ENCODE results near the gene OCIAD2. TPM values are rescaled to one million over a fixed set of nuclear protein-coding genes. Genes with fewer than 3 reads are reported as not detected.
"Not testable (repeated sequence)": the region's sequence is repeated elsewhere in the genome, so short reads cannot be mapped to it uniquely, and the experiment has no call there.

The OCIAD2 gene
- total RNA-seq, 4 donors from 2014 or later, result 3.3 to 9.5 (median 7.9) TPM

- TF ChIP-seq EP300 (IDR thresholded peaks at IDR 0.05), result no peak
- TF ChIP-seq POLR2AphosphoS5 (IDR thresholded peaks at IDR 0.05), result no peak
- no peak for TF ChIP-seq POLR2A (IDR thresholded peaks at IDR 0.05; ENCODE audit: low read depth)
- no peak for TF ChIP-seq CTCF (IDR thresholded peaks at IDR 0.05)
- whole genome bisulfite sequencing, result 74% methylated on average over 3 of the region's 3 CpGs
Observed at GRCh38 chr4:48938831-48939230, 32.3 kb upstream of the OCIAD2 start.

GRCh38 chr4:48937033-48937432 is 30.5 kb upstream of the OCIAD2 start:
- 88% methylated on average over 2 of the region's 2 CpGs for WGBS
- Histone ChIP-seq H3K27ac (replicated peaks in 1 of 4) (no peak overlapping the region), H3K4me3 (no peak overlapping the region), H3K4me1 (no peaks in the 10 kb centered on the region), H3K36me3 (no peaks in the 10 kb centered on the region), H3K9me3 (peaks cover 0 to 8% (median 2%) of the 10 kb centered on the region in 4 donors), H3K27me3 (no peaks in the 10 kb centered on the region)
- intact Hi-C loops (cut with DNase I), result no loop called here
- peak; percentile 21 for DNase-seq (ENCODE audit: extremely low spot score)
- TF ChIP-seq POLR2AphosphoS5 (IDR thresholded peaks at IDR 0.05), result no peak
- TF ChIP-seq EP300 (IDR thresholded peaks at IDR 0.05), result no peak
- TF ChIP-seq CTCF (IDR thresholded peaks at IDR 0.05), result no peak
- no peak for TF ChIP-seq POLR2A (IDR thresholded peaks at IDR 0.05; ENCODE audit: low read depth)

More at GRCh38 chr4:48938831-48939230, 32.3 kb upstream of the OCIAD2 start:
- H3K9me3 ChIP-seq, result peaks cover 0 to 8% (median 2%) of the 10 kb centered on the region in 4 donors
- no peaks in the 10 kb centered on the region for H3K36me3 ChIP-seq
- no peak for DNase-seq (ENCODE audit: extremely low spot score)
- H3K4me3 ChIP-seq, result no peak overlapping the region
- intact Hi-C loops (cut with DNase I), result no loop called here
- no peaks in the 10 kb centered on the region for H3K4me1 ChIP-seq
- no peaks in the 10 kb centered on the region for H3K27me3 ChIP-seq
- H3K27ac ChIP-seq (replicated peaks in 1 of 4), result no peak overlapping the region

- no peak for DNase-seq (ENCODE audit: extremely low spot score)
- TF ChIP-seq POLR2AphosphoS5 (IDR thresholded peaks at IDR 0.05) (no peak), EP300 (IDR thresholded peaks at IDR 0.05) (no peak), POLR2A (IDR thresholded peaks at IDR 0.05; ENCODE audit: low read depth) (no peak), CTCF (IDR thresholded peaks at IDR 0.05) (no peak)
- Histone ChIP-seq H3K27ac (replicated peaks in 1 of 4) (no peak overlapping the region), H3K4me1 (no peaks in the 10 kb centered on the region), H3K4me3 (no peak overlapping the region), H3K9me3 (no peaks in the 10 kb centered on the region), H3K27me3 (no peaks in the 10 kb centered on the region), H3K36me3 (no peaks in the 10 kb centered on the region)
- intact Hi-C loops (cut with DNase I), result no loop called here
- 89% methylated on average over 1 of the region's 2 CpGs for WGBS
Observed at GRCh38 chr4:48931459-48931858, 24.9 kb upstream of the OCIAD2 start.

- intact Hi-C loops (cut with DNase I), result no loop called here
- DNase-seq (ENCODE audit: extremely low spot score), result no peak
- no peaks in the 10 kb centered on the region for H3K36me3 ChIP-seq
- WGBS, result 82% methylated on average over 4 of the region's 4 CpGs
- no peaks in the 10 kb centered on the region for H3K4me1 ChIP-seq
- no peaks in the 10 kb centered on the region for H3K27me3 ChIP-seq
- no peak overlapping the region for H3K4me3 ChIP-seq
- no peak for TF ChIP-seq EP300 (IDR thresholded peaks at IDR 0.05)
- H3K27ac ChIP-seq (replicated peaks in 1 of 4), result no peak overlapping the region
- H3K9me3 ChIP-seq, result no peaks in the 10 kb centered on the region
Observed at GRCh38 chr4:48930654-48931053, 24.1 kb upstream of the OCIAD2 start.

- TF ChIP-seq POLR2AphosphoS5 (IDR thresholded peaks at IDR 0.05), result no peak
- no peak for TF ChIP-seq POLR2A (IDR thresholded peaks at IDR 0.05; ENCODE audit: low read depth)
- no peak for TF ChIP-seq EP300 (IDR thresholded peaks at IDR 0.05)
- TF ChIP-seq CTCF (IDR thresholded peaks at IDR 0.05), result no peak
- Histone ChIP-seq H3K9me3 (no peaks in the 10 kb centered on the region), H3K4me1 (no peaks in the 10 kb centered on the region), H3K4me3 (no peak overlapping the region), H3K36me3 (no peaks in the 10 kb centered on the region), H3K27ac (replicated peaks in 1 of 4) (no peak overlapping the region), H3K27me3 (no peaks in the 10 kb centered on the region)
- intact Hi-C loops (cut with DNase I), result no loop called here
- 95% methylated on average over 4 of the region's 4 CpGs for WGBS
- no peak for DNase-seq (ENCODE audit: extremely low spot score)
Observed at GRCh38 chr4:48924416-48924815, 17.8 kb upstream of the OCIAD2 start.

GRCh38 chr4:48923065-48923464 is 16.5 kb upstream of the OCIAD2 start:
- WGBS, result 63% methylated on average over 2 of the region's 7 CpGs
- H3K27me3 ChIP-seq; DNase-seq (ENCODE audit: extremely low spot score); intact Hi-C loops (cut with DNase I); H3K9me3 ChIP-seq; H3K4me1 ChIP-seq; H3K27ac ChIP-seq (replicated peaks in 1 of 4); H3K4me3 ChIP-seq; H3K36me3 ChIP-seq: not testable (repeated sequence)
